Choroid plexus epithelial cell (primary cell): ENCODE results near the gene B3GALT5.
"Not testable (repeated sequence)": the region's sequence is repeated elsewhere in the genome, so short reads cannot be mapped to it uniquely, and the experiment has no call there.

Experiments used
- DNase-seq: peaks from one replicate; pipeline ENCODE4 v3.0.0-alpha.2; 2010; ENCODE audit warnings: low read depth
- H3K4me3 ChIP-seq: 2 replicates; pipeline ENCODE4 v1.5.1; 2011; ENCODE audit warnings: low read depth, mild to moderate bottlenecking, control low read depth, low read length, moderate library complexity
- TF ChIP-seq, protein P1 (sequence below): conservative IDR thresholded peaks from 2 replicates; pipeline ENCODE4 v1.5.1; 2011; ENCODE audit warnings: low read depth, mild to moderate bottlenecking, control low read depth, inconsistent platforms, low read length, moderate library complexity

B3GALT5 gene

DNA sequence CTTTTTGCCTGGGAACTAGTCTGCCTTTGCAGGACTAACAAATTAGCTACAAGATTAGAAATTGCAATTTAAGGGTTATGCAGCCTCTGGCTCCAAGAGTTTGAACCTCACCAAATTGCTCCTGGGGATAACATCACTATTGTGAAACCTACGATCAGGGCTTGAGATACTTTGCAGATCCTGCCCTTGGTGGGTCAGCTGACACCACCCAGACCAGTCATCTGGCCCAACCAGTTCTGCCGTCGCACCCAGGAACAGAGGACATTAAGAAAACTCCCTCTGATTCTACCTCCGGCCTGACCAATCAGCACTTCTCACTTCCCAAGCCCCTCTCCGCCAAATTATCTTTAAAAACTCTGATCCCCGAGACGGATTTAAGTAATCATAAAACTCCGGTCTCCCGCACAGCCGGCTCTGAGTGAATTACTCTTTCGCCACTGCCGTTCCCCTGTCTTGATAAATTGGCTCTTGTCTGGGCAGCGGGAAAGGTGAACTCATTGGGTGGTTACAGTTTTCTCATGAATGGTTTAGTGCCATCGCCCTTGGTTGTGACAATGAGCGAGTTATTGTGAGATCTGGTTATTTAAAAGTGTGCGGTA, 32.9 kb upstream of the B3GALT5 start:
- DNase-seq: no peak
- TF ChIP-seq, protein P1, sequence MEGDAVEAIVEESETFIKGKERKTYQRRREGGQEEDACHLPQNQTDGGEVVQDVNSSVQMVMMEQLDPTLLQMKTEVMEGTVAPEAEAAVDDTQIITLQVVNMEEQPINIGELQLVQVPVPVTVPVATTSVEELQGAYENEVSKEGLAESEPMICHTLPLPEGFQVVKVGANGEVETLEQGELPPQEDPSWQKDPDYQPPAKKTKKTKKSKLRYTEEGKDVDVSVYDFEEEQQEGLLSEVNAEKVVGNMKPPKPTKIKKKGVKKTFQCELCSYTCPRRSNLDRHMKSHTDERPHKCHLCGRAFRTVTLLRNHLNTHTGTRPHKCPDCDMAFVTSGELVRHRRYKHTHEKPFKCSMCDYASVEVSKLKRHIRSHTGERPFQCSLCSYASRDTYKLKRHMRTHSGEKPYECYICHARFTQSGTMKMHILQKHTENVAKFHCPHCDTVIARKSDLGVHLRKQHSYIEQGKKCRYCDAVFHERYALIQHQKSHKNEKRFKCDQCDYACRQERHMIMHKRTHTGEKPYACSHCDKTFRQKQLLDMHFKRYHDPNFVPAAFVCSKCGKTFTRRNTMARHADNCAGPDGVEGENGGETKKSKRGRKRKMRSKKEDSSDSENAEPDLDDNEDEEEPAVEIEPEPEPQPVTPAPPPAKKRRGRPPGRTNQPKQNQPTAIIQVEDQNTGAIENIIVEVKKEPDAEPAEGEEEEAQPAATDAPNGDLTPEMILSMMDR: no peak
- H3K4me3 ChIP-seq: no peak overlapping the region

DNA sequence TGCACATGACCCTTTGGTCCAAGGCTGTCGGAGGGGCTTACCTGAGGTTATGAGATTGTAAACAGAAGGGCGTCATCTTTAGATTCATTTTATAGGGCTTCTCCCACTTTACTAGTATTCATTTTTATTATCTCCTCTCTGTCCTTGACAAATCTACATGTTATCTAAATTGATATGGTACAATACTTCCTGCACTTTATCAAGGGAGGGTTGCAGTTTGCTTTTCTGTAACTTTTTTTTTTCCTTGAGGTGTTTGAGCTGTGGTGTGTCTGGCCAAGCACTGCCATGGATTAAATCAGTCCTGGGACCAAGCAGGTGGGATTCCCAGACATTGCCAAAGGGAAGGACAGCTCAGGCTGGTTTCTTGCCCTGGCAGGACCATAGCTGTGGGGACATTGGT, 32.0 kb upstream of the B3GALT5 start:
- TF ChIP-seq, protein P1: no peak
- no peak for DNase-seq
- H3K4me3 ChIP-seq: no peak overlapping the region

DNA sequence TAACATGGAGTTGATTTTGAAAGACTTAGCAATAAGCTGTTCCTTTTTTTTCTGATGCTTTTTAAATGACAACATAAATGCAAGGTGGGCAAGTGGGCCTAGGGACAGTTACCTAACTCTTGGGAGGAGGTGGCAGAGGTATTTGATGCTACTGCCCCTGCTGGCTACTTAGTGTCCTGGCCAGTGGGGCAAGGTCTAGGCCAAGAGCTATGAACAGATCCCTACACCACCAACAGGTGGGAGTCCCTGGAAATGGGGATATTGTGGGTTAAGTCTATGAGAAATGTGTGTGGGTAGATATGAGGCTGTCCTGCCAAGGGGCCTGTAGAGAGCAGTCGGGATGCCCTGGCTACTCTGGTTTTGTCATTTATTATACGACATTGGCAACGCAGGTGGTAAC, 31.3 kb upstream of the B3GALT5 start:
- no peak for DNase-seq
- H3K4me3 ChIP-seq: no peak overlapping the region
- TF ChIP-seq, protein P1: no peak

DNA sequence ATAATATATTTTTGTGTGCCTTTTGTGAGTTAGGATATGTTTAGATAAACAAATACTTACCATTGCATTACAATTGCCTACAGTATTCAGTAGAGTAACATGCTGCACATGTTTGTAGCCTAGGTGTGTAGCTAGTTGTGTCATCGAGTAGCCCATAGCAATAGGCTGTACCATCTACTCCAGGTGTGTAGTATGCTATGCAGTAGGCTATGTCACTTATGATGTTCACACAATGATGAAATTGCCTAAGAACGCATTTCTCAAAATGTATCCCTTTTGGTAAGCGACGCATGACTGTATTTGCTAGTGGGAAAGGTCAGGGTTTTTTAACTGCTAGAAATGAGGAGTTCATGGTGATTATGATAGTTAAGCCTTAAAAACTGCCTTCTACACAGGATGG, 30.0 kb upstream of the B3GALT5 start:
- TF ChIP-seq, protein P1: no peak
- no peak for DNase-seq

DNA sequence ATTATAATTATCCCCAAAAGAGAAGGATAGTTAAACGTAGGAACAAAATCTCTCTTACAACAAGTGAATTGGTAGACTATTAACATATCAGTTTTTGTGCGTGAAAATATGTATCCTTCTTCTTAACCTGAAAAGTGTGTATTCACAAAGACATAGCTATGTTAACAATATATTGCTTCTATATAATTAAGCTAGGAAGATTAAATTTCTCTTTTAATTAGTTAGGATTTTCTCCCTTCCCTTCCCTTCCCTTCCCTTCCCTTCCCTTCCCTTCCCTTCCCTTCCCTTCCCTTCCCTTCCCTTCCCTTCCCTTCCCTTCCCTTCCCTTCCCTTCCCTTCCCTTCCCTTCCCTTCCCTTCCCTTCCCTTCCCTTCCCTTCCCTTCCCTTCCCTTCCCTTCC, 29.2 kb upstream of the B3GALT5 start:
- not testable (repeated sequence) for DNase-seq

More for the DNA sequence above, 30.0 kb upstream of the B3GALT5 start:
- no peak overlapping the region for H3K4me3 ChIP-seq

DNA sequence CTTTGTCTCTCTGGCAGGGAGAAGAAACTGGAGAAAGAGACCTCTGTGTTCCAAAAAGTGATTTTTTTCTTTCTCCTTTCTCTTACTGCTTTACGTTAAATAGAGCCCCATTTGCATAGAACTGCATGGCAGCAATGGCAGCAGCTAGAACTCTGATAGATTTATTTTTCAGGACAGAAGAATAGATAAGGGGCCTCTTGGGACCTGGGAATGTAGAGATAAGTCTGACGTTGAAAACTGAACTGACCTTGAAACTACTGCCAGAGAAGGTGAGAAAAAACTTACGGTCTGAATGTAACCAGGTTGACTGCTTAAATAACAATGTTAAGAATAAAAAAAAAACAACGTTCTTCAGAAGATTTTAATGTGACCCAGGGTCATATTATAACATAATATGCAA, 25.4 kb upstream of the B3GALT5 start:
- no peak for DNase-seq
- no peak overlapping the region for H3K4me3 ChIP-seq
- TF ChIP-seq, protein P1: no peak

More for the DNA sequence above, 29.2 kb upstream of the B3GALT5 start:
- H3K4me3 ChIP-seq: not testable (repeated sequence)

DNA sequence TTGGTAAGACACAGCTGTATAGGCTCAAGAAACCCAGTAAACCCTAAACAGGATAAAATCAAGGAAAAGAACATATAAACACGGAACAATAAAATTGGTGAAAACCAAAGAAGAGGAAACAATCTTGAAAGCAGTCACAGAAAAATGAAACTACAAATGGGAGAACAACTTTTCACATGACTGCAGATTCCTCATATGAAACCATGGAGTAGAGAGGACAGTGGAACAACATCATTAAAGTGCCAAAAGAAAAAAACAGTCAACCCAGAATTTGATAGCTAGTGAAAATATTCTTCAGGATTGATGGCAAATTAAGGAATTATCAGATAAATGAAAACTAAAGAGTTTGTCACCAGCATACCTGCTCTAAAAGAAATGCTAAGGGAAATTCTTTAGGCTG, 23.9 kb upstream of the B3GALT5 start:
- H3K4me3 ChIP-seq: no peak overlapping the region
- TF ChIP-seq, protein P1: no peak
- DNase-seq: no peak
